DMS 273 (cell line): ENCODE data around the gene AUTS2.

ENCODE experiments used
- DNase-seq: peaks from one replicate; lab custom pipeline; 2025; ENCODE audit not compliant: unreplicated experiment; lab: John Stamatoyannopoulos, UW

AUTS2 gene

DNA sequence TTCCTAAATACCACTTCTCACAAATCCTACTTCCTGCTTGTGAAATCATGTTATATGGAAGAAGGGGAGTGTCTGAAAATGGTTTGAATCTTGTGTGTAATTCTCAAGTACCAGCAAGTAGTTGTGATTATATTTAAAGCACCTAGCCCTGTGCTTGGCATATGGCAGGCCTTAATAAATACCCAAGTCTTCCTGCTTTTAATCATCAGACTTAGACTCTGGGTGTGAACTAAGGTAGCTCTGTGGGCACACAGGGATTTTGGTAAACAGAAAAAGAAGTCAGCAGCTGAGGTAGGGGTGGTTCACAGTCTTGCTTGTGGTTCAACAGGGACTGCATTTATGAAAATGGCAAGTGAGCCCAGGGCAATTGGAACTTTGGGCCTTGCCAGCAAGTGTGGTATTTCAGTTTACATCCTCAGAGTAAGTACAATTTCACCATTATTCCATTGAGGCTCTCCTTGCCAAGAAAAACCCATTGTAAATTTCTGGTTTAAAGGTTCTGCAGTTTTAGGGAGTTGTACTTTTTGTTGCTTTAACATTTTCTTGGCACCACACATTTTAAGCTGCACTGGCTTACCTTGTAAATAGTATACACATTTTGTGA is 215.5 kb downstream of the AUTS2 start:
- no peak for DNase-seq

DNA sequence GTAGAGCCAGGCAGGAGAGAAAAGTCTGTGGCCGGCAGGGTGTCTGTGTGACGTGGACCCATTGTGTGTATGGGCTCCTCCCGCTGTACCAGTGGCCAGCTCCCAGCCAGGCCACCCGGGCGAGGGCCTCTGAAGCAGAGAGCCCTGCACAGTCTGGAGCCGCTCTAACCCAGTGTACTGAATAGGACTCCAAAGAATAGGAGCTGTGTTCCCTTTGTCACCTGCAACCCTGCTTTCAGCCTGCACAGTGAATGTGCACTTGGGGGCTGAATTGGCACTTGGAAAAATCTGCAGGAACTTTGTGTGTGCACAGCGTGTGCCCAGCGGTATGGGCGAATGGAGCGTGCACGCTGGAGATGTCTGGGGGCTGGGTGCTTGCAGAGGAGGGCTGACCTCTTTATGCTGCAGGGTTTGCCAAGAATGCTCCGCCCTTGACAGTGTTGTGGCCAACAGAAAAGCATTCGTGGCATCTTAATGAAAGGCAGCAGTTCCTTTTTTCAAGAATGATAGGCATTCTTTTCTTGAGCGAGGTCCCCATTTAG is 216.2 kb downstream of the AUTS2 start:
- no peak for DNase-seq

DNA sequence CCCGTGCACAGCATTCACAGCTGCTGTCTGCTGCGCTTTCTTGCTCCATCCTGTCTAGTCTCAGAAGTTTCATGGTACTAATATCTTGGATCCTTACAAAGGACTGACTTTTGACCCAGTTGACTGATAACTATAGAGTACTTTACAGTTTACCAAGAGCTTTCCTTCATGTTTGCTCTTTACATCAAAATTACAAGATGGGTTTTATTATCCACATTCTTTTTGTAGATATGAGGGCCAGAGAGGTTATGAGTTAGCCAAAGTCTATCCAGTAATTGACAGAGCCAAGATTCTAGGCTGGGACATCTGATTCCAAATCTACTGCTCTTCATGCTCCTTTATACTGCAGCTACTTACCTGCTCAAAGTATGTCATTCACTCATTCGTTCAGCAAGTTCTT is 218.2 kb downstream of the AUTS2 start:
- DNase-seq = no peak

DNA sequence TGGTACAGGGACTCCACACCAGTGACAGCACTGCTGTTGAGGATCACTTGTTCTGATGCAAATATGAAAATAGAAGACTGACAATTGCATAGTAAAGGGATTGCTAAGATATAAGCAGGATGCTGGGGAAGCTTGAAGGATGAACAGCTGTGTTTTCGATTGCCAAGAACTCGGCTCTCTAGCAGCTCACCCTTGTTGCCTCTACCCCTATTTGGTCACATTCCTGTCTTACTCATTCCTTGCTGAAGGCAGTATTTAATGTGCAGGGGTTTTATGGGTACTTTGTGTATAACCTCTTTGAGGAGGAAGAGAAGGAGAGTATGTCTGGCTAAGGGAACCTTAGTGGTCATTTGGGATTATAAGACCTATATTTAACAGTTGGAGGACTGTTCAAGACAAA is 218.8 kb downstream of the AUTS2 start:
- DNase-seq = peak; percentile 32

DNA sequence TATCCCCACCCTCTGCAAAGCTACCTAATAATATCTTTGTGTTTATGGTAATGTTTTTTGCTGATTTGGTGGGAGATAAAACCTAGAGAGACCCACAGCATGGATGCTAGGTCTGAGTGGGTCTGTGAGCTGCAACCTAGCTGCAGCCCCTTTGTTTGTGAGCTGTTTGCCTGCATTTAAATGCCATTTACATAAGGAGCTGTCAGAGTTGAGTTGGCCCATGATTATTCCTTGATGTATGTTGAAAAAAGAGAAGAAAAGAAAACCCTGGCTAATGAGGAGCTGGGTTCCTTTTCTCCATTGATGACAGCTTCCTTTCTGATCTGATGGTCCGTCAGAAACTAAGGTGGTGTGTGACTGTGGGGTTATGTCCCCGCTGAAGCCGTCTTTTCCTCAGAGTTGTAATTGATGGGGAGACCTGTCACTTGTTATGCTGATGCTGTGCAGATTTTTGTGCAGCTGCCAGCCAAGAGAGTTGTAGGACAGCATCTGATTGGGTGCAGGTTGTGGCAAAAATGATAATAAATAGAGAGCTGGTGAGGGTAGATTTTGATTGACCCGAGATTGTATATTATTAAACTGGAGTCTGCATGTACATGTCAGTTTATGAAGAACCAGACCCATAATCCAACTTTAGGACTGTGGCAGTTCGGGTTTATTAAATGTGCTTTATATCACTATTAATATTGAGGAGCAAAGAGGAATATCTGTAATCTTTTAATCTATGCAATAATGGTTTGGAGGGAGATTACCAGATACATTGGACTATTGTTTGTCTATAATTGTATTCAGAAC is 219.8 kb downstream of the AUTS2 start:
- DNase-seq = no peak

DNA sequence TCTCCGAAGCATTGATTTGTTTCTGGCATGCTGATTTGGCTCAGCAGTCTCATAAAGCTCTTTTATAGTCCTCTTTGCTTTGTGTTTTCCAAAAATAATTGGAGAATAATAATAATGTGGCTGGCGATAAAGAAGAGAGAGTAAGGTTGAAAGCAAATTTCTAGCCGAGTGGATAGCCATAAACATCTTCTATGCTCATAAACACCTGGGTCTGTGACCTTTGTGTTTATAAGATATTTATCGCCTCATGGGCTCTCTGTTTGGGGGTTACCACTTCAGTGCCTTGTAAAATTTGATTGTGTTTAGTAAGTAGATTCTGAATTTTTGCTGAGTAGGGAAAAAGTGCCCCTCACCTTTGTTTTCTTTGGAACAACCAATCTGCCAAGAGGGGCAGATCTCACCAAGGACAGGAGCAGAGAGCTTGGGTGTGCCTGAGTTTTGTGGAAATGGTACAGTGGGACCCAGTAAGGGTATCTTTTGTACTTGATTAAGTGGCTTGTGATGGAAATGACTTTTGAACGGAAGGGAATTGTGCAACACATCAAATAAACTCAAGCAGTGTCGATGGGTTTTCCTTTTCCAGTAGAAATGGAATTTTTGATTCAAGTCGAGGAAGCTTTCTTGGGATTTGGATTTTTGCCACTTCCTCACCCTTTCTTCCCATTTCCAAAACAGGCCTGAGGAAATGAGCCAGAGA is 220.5 kb downstream of the AUTS2 start:
- no peak for DNase-seq

DNA sequence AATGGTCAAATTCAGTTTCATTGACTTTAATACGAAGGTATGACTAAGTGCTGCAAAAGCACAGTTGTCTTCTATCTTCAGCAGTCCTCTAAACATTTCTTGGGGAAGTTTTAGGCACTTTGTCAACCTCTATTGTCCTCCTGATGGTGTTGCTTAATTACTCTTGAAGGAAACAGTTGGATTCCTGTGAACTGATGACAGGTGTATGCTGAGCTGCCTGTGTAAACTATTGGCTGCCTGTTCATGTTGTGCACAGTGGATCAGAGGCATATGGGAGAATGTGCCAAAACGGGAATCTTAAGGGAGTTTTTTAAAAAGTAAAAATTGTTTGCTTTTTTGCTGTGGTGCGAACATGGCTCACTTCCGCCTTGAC is 221.0 kb downstream of the AUTS2 start:
- DNase-seq = no peak

DNA sequence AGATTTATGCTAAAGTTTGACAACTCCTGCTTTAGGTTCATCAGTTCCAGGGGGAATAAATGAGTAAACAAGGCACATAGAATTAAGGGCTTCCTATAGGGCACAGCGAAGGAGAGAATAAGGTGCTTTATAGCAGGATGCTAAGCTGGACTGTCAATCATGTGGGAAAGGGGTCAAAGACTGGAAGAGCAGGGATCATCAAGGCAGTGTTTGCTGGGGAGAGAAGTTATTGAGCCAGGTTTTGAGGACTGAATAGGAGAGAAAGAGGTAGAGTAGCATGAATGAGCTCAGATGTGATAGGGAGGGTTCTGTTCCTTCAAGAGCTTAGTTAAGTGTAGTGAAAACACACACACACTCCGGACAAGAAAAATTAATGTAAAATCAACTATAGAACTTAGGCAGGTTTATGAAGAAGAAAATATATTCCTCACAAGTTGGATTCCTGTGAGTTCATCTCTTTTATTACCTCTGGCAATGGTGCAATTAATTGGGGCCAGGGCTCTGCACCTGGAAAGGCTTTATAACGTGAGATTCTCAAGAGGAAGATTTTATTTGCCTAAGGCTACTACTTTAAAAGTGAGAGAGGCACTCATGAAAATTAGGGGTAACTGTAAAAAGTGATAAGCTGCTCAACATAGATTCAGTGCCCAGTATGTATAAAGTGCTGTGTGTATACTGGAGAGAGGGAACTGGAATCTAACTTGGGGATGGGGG is 222.4 kb downstream of the AUTS2 start:
- DNase-seq = no peak

DNA sequence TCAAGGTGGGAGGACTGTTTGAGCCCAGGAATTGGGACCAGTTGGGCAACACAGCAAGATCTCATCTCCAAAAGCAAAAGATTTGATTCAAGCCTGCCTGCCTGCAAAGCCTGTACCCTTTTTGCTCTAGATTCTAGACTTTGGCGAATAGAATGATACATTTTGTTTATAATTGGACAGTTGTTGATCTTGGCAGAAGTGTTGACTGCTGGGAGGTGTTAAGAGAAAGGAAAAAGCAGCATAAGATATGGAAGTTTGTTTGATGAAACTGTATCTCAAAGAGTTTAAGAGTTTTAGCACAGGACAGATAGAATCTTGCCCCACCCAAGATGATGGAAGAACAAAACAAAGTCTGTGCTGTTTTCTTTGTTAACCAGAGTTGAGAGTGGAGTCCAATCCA is 224.1 kb downstream of the AUTS2 start:
- DNase-seq = no peak

DNA sequence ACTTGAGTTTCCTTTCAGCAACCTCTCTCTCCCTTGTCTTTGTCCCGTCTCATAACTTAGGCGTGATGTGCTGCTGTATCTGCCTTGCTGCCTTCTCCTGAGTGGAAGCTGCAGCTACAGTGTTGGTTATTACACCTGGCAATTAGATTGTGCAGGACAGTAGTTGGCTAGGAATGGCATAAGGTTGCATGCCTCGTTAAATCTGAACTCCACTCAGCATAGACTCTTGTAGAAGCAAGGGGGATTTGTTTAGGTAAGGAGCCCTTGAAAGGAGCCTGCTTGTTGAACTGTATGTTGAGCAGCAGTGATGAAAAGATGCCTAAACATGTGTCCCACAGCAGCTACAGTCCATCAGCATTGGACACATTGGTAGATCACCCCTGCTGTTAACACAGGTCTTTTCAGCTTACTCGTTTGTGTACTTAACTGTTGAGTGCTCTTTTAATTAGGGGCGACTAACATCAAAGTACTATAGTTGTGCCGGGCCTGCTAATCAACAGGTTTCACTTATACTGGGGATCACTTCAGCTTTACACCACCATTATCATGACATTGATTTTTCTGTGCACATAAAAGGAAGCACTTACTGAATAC is 225.0 kb downstream of the AUTS2 start:
- DNase-seq = peak; percentile 46

DNA sequence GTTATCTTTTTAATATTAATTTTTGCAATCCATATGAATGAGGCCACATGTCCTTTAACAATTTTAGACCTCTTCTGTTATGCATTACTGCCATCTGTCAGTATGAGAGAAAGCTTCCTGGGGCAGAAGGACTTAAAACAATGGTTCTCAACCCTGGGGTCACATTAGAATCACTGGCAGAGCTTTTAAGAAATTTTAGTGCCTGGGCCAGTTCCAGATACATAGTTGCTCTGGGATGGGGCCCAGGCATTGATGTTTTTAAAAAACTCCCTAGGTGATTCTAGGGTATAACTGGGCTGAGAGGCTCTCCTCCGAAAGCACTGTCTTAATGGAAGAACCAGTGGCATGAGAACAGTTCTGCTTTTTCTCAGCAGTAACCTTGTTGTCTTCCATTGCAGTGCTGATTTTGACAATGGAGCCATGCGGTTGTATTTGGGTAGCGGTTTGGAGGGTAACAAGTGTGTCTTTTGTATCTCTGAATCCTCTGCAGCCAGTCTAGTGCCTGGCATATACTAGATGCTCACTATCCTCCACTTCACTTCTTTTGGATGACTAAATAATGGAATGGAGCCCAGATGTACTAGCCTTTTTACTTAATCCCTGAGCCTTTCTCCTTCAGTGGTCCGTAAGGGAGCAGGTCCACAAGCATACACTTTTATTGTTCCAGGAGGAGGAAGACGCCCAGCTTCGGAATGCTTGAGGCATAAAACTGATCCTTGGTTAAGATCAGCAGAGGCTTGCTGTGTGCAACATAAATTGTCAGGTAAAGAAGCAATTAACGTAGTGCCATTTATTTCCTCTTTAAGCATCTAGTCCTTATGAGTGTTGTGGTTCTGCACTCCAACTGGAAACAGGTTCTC is 227.1 kb downstream of the AUTS2 start:
- DNase-seq = peak; percentile 56

DNA sequence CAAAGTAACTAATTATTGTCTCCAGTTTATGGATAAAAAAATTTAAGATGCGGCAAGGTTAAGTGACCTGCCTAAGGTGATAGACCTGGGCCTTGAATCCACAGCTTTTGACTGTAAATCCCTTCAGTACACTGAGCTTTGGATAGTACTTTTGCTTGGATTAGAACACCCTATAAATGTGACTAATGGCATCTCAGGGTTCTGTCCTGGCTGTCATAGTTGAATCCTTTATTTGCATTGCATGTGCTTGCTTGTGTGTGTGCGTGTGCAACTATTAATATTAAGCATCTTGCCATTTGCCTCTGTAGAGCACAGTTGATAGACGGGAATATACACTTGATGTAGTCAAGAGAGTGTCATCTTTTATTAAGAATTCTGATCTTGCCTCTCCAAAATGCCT is 228.0 kb downstream of the AUTS2 start:
- DNase-seq = no peak

DNA sequence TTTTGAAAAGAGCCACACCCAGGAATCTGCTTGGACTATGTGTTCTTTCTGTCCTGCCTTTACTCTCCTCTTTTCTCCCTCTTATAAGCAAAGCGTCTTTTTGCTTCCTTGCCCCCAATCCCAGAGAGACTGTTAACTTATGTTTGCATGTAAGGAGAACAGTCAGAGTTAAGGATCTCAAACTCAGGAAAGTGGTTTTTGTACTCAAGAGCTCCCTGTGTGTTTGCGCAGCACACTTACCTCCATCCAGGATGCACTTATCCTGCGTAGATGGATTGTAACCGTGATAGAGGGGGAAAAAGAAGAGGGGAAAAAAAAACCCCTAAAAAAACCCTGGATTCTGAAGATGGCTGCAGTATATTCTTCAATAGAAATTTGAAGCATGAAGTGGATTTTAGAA is 228.9 kb downstream of the AUTS2 start:
- no peak for DNase-seq

DNA sequence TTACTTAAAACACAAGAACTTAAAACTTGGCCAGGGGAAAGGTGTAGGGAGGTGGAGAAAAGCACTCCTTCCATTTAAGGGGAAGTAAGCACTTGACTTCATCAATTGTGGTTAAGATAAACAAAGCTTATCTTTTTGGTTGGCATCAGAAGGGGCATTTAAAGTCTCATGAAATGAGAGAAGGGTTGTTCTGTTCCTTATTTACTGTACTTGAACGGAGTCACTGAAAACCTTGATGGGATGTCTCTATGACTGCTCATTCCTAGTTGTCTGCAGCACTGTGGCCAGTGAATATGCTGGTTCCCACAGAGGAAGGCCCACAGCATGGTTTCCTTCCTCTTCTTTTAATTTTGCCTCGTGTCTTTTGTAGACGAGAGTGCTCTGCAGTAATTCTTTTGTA is 229.3 kb downstream of the AUTS2 start:
- no peak for DNase-seq

DNA sequence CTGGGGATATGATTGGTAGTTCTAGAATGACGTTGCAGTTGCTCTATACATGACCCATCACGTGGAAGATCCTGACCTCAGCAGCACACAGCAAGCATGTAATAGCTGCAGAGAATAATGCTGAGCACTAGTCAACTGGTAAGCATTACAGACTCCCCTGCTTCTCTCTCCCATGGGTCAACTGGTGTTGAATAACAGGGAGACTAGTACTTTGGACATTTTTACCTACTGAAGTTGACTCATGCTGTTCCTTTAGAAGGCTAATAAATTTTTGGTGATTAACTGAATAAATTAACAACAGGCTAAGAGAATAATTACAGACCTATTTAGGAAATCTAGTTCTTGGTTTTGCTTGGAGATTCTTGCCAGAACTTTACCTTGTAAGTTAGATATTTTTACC is 234.1 kb downstream of the AUTS2 start:
- DNase-seq = no peak

DNA sequence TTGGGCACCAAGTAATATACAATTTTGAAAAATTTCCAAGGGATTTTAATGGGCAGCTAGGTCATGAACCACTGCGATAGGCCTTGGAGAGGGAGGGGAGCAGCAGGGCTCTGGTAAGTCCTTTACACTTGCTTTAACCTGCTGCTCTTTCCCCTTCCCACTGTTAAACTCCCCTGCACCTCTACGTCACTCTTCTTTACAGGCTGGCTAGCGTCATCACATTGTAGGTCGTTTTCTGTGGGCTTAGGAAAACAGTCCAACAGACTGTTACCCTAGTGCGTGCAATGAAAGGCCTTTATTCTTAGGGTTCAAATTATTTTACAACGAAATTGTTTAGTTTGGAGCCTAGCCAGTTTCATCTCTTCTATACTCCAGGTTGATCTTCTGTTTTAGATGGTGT is 235.7 kb downstream of the AUTS2 start:
- no peak for DNase-seq

DNA sequence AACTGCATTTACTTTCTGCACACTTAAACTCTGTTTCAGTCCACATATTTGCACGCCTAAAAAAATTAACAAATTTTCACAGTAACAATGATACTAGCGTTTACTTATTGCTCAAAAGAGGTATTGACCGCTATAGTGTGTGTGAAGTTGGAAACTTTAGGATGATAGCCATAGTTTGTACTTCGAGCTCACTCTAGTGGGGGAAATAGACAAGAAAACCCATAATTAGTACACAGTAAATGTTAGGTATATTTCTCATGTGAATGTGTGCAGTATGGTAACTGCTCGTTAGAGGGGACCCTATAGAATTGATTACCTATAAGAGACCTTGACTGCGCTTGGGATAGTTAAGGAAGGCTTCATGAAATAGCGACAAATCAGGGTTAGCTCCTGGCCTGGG is 238.4 kb downstream of the AUTS2 start:
- no peak for DNase-seq

DNA sequence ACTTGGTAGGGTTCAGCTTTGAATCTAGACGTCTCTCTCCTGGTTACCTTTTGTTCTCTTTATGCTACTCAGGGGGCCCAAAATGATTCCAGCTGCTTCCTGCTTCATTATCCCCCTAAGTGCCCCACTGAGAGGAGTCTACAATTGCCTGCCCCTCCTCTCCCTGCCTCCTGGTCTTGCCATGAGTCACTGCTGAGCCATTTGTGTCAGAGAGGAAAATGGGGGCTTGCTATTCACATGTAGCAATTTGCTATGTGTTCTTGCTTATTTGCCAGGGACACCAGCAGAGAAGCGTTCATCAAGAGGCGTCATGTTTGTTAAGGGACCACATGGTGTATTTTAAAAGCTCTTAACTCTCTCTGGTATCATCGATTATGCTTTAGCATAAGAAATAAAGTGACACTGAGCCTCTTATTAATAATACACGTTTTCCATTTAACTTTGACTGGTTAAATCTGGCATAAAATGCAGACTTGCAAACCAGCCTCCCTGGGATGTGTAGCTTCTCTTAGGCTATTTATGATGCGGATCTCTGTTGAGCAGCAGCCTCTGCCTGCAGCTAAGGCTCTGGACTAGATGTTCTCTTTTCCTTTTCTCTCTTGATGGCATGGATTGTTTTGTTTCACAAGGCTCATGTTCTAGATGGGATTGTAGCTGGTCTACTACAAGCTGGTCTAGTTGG is 239.3 kb downstream of the AUTS2 start:
- peak; percentile 42 for DNase-seq

DNA sequence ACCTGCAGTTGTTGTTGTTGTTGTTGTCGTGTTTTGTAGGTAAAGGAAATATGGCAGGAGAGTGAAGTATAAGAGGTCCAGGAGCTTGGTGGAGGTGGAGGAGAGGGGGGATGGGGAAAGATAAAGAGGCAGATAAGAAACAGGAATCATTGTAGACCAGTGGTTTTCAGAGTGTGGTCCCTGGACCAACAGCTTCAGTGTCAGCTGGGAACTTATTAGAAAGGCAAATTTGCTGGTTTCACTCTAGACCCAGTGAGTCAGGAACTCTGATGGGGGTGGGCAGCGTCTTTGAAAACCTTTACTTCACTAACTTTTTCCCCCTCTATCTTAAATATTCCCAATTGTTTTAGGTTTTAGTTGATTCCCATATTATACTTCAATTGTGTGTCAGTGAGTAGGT is 241.5 kb downstream of the AUTS2 start:
- no peak for DNase-seq

DNA sequence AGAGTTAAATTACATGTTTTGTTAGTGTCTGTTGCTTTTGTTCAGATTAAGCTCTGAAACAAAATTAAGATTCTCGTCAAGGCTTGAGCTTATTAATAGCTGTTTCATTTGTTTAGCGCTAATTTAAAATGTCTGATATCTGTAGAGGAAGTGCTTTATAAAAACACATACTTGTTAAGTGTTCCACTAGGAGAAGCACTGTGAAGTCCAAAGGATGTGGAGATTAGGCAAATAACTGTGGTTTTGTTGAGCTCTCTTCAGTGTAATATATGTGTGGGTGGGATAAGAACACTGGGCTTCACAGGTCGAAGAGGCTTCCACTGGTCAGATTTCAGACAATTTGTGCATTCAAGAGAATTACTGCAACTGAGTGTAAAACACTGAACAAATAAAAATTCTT is 242.0 kb downstream of the AUTS2 start:
- DNase-seq = no peak
